Prostate gland (tissue), 2 donors: ENCODE measurements around the gene ATP8B2. TPM values are rescaled to one million over a fixed set of nuclear protein-coding genes. Genes with fewer than 3 reads are reported as not detected.

Experiments
- DNase-seq: peaks from one replicate; pipeline ENCODE4 v3.0.0-alpha.2; 2019; ENCODE audit warnings: low spot score
- H3K27ac ChIP-seq, 2 donors: fragments of 200-600 bp; sonication (generic); 2 replicates each; pipeline ENCODE4 v1.5.1; 2017 to 2019
- H3K27me3 ChIP-seq: fragments of 200-600 bp; sonication (generic); replicated peaks from 2 replicates; pipeline ENCODE4 v1.5.1; 2019; ENCODE audit not compliant: insufficient read depth
- H3K36me3 ChIP-seq, 2 donors: fragments of 200-600 bp; sonication (generic); 1 replicate in 1 of 2; 2 replicates in 1 of 2; pipeline versions ENCODE4 v1.5.1 to v1.8.1; 2017 to 2019
- H3K4me1 ChIP-seq: fragments of 200-600 bp; sonication (generic); replicated peaks from 2 replicates; pipeline ENCODE4 v1.5.1; 2019
- H3K4me3 ChIP-seq, 2 donors: fragments of 200-600 bp; sonication (generic); 2 replicates each; pipeline ENCODE4 v1.5.1; 2017 to 2019
- H3K9me3 ChIP-seq: fragments of 200-600 bp; sonication (generic); 2 replicates; pipeline ENCODE4 v1.5.1; 2017
- POLR2A ChIP-seq: fragments of 450-650 bp; IDR thresholded peaks from one replicate; pipeline ENCODE4 v1.6.1; 2016; ENCODE audit warnings: antibody characterized with exemption, mild to moderate bottlenecking
- POLR2AphosphoS5 ChIP-seq: sonication (generic); formaldehyde crosslinking; IDR thresholded peaks from one replicate; pipeline ENCODE4 v1.6.1; 2017; ENCODE audit warnings: antibody characterized with exemption
- WGBS: methylation state at CpG from one replicate; pipeline ENCODE4 v1.1.5; 2018; 5-methylcytosine and 5-hydroxymethylcytosine counted together
- intact Hi-C: fragments of 100-400 bp; cut with DNase I; formaldehyde crosslinking; loops from one replicate; pipeline ENCODE4 v1.14.2; 2022
- total RNA-seq, 2 donors: library from RNA; depleted of rRNA; stranded (reverse); fragments of >200 nt; gene quantifications; one replicate each; pipeline ENCODE4 v1.1.0, GENCODE V29; 2016
- TF ChIP-seq, protein P1 (sequence below), 4 experiments: fragments of 200-600 bp in 2 of 4; fragments of 450-650 bp in 2 of 4; sonication (generic) in 2 of 4; IDR thresholded peaks; 1 replicate in 3 of 4; 2 replicates in 1 of 4; pipeline ENCODE4 v1.5.1; 2016 to 2019; ENCODE audit warnings: antibody characterized with exemption in 4 of 4, mild to moderate bottlenecking in 2 of 4, moderate library complexity in 2 of 4

Gene ATP8B2
- total RNA-seq, 2 donors from 2014 or later = 88.9 to 171 TPM

DNA sequence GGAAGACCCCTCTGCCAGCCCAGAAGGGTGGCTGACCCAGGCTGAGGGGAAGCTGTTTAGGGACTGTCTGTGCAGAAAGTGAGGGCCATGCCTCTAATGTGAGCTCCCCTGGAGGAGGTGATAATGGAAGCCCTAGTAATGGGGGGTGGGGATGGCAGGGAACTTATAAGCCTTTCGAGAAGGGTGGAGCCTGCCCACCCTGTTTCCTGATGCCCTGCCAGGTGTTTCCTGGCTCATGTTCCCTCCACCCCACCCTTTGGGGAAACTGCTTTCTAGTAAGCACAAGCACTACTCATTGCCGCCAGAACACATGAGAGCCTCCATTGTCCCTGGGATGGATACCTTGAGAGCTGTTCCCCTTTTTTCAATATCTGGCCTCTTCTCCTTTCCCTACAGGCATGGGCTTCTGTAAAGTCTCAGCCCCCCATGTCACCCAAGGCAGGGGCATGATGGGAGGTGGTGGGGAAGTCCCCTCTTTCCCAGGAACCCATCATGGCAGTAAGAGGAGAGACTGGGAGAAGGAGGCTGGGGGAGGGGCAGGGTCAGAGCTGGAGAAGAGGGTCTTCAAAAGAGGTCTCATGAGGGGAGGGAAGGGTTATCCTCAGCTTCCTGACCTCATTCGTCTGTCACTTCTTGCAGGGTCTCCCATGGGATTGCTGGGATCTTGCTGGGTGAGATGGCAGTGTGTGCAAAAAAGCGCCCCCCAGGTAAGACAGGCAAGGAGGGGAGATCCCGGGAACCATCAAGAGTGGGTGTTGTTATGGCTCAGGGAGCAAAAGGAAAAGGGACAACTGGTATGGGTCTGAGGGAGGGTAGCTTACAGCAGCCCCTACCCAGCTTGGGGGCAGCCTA is 2.4 kb downstream of the ATP8B2 start:
- Histone ChIP-seq H3K9me3 (no peaks in the 10 kb centered on the region), H3K36me3 (peaks cover 0 to 3% of the 10 kb centered on the region in 2 donors), H3K27me3 (no peaks in the 10 kb centered on the region), H3K27ac (peak overlapping the region; percentile 95 to 96), H3K4me3 (peak overlapping the region; percentile 46 to 47), H3K4me1 (peaks cover 13% of the 10 kb centered on the region)
- DNase-seq = no peak
- TF ChIP-seq, protein P1, sequence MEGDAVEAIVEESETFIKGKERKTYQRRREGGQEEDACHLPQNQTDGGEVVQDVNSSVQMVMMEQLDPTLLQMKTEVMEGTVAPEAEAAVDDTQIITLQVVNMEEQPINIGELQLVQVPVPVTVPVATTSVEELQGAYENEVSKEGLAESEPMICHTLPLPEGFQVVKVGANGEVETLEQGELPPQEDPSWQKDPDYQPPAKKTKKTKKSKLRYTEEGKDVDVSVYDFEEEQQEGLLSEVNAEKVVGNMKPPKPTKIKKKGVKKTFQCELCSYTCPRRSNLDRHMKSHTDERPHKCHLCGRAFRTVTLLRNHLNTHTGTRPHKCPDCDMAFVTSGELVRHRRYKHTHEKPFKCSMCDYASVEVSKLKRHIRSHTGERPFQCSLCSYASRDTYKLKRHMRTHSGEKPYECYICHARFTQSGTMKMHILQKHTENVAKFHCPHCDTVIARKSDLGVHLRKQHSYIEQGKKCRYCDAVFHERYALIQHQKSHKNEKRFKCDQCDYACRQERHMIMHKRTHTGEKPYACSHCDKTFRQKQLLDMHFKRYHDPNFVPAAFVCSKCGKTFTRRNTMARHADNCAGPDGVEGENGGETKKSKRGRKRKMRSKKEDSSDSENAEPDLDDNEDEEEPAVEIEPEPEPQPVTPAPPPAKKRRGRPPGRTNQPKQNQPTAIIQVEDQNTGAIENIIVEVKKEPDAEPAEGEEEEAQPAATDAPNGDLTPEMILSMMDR (IDR thresholded peaks at IDR 0.05) = no peak
- no peak for TF ChIP-seq POLR2AphosphoS5
- intact Hi-C loops = no loop called here
- 25% methylated on average over 5 of the region's 5 CpGs for WGBS

DNA sequence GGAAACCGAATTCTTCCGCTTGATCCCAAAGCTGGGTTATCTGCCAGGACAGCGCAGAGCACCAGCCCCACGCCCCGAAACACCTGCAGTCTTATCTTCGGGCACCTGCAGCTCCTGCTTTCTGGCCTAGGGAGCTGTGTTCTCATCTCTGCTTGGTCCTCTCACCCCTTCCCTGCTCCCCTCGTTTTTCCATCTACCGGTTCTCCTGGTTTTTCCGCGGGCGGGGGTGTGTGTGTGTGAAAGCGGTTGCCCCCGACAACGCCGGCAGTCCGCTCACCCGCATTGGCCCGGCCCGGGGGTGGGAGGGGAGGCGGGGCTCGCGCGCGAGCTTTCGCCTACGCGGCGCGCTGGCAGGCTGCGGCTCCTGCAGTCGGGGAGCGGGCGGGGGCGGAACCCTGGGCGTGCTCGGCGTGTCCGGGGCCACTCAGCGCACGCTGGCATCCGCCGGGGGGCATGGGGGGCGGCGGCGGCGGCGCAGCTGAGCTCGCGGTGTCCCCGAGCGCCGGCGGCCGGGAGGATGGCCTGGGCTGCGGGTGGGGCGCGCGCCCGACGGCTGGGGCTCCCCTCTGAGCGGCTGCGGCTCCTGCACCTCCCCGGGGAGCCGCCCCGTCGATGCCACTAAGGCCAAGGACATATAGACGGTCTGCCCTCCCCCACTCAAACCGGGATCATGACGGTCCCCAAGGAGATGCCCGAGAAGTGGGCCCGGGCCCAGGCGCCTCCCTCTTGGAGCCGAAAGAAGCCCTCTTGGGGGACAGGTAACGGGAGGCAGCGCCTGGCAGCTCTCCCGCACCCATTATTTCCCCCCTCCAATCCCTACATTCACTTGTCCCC is 3.2 kb downstream of the ATP8B2 start:
- Histone ChIP-seq H3K4me3 (peak overlapping the region; percentile 46 to 47), H3K9me3 (no peaks in the 10 kb centered on the region), H3K27me3 (no peaks in the 10 kb centered on the region), H3K27ac (peak overlapping the region; percentile 95 to 96), H3K36me3 (peaks cover 0 to 3% of the 10 kb centered on the region in 2 donors), H3K4me1 (peaks cover 13% of the 10 kb centered on the region)
- WGBS = 4% methylated on average over 65 of the region's 76 CpGs
- intact Hi-C loops = no loop called here
- DNase-seq = peak; percentile 88
- TF ChIP-seq, protein P1 (IDR thresholded peaks at IDR 0.05) = peak in 1 of 4 experiments; percentile 13
- TF ChIP-seq POLR2AphosphoS5 = peak; percentile 71
- no peak for TF ChIP-seq POLR2A

DNA sequence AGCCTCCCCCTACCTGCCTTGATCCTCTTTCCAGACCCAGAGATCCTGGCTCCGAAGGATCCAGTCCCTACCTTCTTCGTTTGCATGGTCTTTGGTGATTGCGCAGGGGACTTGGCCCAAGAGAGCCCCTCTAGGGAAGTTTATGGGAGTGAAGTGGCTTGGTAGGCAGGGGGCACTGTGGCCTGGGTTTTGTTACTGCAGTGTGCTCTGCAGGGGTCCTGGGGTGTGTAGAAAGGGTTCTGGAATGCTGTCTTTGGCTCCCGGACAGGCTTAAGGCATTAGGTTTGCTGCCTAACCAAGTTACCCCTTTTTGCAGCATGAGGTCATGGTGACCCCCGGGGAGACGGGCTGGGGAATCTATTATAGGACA is 3.8 kb downstream of the ATP8B2 start:
- H3K36me3 ChIP-seq = peaks cover 0 to 3% of the 10 kb centered on the region in 2 donors
- H3K9me3 ChIP-seq = no peaks in the 10 kb centered on the region
- WGBS = 43% methylated on average over 6 of the region's 6 CpGs
- DNase-seq = no peak
- peak overlapping the region; percentile 95 to 96 for H3K27ac ChIP-seq
- intact Hi-C loops = no loop called here
- peaks cover 18% of the 10 kb centered on the region for H3K4me1 ChIP-seq
- TF ChIP-seq, protein P1 (IDR thresholded peaks at IDR 0.05) = peak in 3 of 4 experiments; percentile 12 to 45 (median 34)
- TF ChIP-seq POLR2A = no peak
- H3K27me3 ChIP-seq = no peaks in the 10 kb centered on the region
- peak overlapping the region; percentile 46 to 47 for H3K4me3 ChIP-seq

DNA sequence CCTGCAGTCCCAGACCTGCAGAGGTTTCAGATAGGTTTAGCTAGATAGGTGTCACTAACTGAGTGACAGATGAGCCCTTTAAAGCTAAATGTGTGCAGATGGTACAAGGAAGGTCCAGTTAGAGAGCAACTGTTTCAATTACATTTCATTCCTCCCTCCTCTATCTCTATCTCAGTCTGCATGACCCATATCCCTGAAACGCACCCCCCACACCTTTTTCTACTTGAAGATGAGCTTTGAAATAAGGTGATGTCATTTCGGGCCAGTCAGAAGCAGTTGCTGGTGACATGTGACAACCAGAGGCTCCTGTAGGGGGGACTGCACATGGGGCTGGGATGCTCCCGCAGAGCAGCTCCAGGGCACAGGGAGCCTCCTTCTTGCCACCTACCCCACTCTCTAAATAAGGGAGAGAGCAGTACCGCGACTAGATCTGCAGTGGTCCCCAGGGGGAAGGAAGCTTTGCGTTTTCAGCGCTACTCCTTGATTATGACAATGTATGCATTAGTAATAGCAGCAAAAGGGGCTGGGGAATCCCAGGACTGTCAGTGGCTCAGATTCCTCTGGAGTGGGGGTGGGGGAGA is 4.3 kb downstream of the ATP8B2 start:
- 68% methylated on average over 7 of the region's 7 CpGs for WGBS
- TF ChIP-seq POLR2AphosphoS5 = peak; percentile 20
- TF ChIP-seq POLR2A = no peak
- TF ChIP-seq, protein P1 (IDR thresholded peaks at IDR 0.05) = no peak
- peak overlapping the region; percentile 95 to 96 for H3K27ac ChIP-seq
- peak overlapping the region; percentile 46 to 47 for H3K4me3 ChIP-seq
- H3K9me3 ChIP-seq = no peaks in the 10 kb centered on the region
- H3K4me1 ChIP-seq = peaks cover 22% of the 10 kb centered on the region
- DNase-seq = no peak
- peaks cover 0 to 3% of the 10 kb centered on the region in 2 donors for H3K36me3 ChIP-seq
- H3K27me3 ChIP-seq = no peaks in the 10 kb centered on the region
- intact Hi-C loops = loop anchor here (10.0 kb wide), 1 partner anchor 135 kb away; the partner anchor contains the start of gene TPM3
